ENCODE measurements around the gene APEH.

The APEH gene

DNA sequence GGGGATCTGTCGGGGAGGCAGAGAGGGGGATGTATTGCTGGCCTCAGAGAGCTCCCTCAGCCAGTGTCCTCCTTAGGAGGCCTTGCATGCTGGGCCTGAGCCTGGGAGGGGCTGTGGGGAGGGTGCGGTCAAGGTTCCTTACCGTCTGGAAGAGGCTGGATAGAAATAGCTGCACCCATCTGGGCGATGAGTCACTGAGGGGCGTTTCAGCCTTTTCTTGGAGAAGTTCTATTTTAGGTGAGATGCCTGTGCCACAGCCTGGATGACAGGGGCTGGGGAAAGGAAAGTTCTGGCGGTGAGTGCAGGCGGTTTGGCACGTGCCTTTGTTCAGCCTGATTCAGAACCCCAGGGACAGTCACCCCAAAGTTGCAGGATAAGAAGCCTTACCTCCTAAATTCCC, 35.7 kb upstream of the APEH start:
- H3K9me3 ChIP-seq (ENCODE audit: severe bottlenecking), result no peaks in the 10 kb centered on the region
- no peak overlapping the region for H3K27ac ChIP-seq
- TF ChIP-seq CTCF (IDR thresholded peaks at IDR 0.05; ENCODE audit: low read depth, low read length), result no peak
- peaks cover 13% of the 10 kb centered on the region for H3K36me3 ChIP-seq
- no peak overlapping the region for H3K4me3 ChIP-seq (ENCODE audit: low read depth, low read length)
- no peak for DNase-seq
- no peaks in the 10 kb centered on the region for H3K27me3 ChIP-seq (ENCODE audit: insufficient read depth, low read depth, severe bottlenecking)

DNA sequence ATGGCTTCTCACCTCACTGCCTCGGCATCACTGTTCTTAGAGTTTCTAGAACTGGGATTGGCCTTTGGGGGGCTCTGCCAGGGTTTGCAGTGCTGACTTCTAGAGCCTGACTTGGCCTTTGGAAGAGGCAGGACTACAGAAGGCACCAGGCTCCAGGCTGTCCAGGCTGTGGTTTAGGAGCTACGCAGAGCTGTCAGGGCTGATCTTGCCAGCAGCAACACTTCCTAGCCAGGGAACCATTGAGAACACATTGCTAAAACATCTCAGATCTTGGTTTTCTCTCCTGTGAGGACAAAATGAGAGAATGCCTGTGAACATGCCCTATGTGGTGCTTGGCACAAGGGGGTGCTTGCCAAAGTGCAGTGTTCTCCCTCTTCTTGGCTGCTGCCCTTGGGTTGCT, 34.6 kb upstream of the APEH start:
- no peak for TF ChIP-seq CTCF (IDR thresholded peaks at IDR 0.05; ENCODE audit: low read depth, low read length)
- Histone ChIP-seq H3K4me3 (ENCODE audit: low read depth, low read length) (no peak overlapping the region), H3K27ac (no peak overlapping the region), H3K9me3 (ENCODE audit: severe bottlenecking) (no peaks in the 10 kb centered on the region), H3K36me3 (peaks cover 22% of the 10 kb centered on the region), H3K27me3 (ENCODE audit: insufficient read depth, low read depth, severe bottlenecking) (no peaks in the 10 kb centered on the region)
- no peak for DNase-seq

DNA sequence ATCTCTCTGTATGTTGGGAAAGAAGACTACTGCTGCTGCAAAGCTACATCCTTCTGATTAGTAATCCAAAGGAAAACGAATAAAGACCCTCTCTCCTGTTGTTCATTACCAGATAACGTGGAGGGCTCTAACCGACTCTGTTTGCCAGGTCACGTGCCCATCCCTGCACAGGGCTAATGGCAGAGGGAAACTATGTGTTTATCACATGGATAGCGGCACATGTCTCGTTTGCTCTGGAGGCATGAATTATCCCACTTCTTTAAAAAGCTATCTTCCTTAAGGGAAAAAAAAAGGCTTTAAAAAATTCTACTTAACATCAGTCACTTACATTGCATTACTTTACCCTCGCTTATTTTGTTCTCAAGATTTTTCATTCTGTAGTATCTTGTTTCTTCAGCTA, 32.9 kb upstream of the APEH start:
- Histone ChIP-seq H3K4me3 (ENCODE audit: low read depth, low read length) (no peak overlapping the region), H3K36me3 (peaks cover 32% of the 10 kb centered on the region), H3K27me3 (ENCODE audit: insufficient read depth, low read depth, severe bottlenecking) (no peaks in the 10 kb centered on the region), H3K27ac (no peak overlapping the region), H3K9me3 (ENCODE audit: severe bottlenecking) (no peaks in the 10 kb centered on the region)
- no peak for DNase-seq
- no peak for TF ChIP-seq CTCF (IDR thresholded peaks at IDR 0.05; ENCODE audit: low read depth, low read length)

GRCh38 chr3:49641921-49642707, 32.0 kb upstream of the APEH start:
- no peak overlapping the region for H3K4me3 ChIP-seq (ENCODE audit: low read depth, low read length)
- TF ChIP-seq CTCF (IDR thresholded peaks at IDR 0.05; ENCODE audit: low read depth, low read length), result no peak
- H3K36me3 ChIP-seq, result peaks cover 32% of the 10 kb centered on the region
- DNase-seq, result no peak
- H3K27ac ChIP-seq, result no peak overlapping the region
- no peaks in the 10 kb centered on the region for H3K9me3 ChIP-seq (ENCODE audit: severe bottlenecking)
- no peaks in the 10 kb centered on the region for H3K27me3 ChIP-seq (ENCODE audit: insufficient read depth, low read depth, severe bottlenecking)

DNA sequence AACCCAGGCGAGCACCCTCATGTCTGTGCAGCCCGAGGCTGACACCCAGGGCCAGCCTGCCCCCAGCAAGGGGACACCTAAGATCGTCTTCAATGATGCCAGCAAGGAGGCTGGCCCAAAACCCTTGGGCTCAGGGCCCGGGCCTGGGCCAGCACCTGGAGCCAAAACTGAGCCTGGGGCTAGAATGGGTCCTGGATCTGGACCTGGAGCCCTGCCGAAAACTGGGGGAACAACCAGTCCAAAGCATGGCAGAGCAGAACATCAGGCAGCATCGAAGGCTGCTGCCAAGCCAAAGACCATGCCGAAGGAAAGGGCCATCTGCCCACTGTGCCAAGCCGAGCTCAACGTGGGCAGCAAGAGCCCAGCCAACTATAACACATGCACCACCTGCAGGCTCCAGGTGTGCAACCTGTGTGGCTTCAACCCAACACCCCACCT, 31.4 kb upstream of the APEH start:
- H3K27me3 ChIP-seq (ENCODE audit: insufficient read depth, low read depth, severe bottlenecking), result no peaks in the 10 kb centered on the region
- peaks cover 32% of the 10 kb centered on the region for H3K36me3 ChIP-seq
- H3K27ac ChIP-seq, result no peak overlapping the region
- no peaks in the 10 kb centered on the region for H3K9me3 ChIP-seq (ENCODE audit: severe bottlenecking)
- no peak for TF ChIP-seq CTCF (IDR thresholded peaks at IDR 0.05; ENCODE audit: low read depth, low read length)
- no peak overlapping the region for H3K4me3 ChIP-seq (ENCODE audit: low read depth, low read length)
- DNase-seq, result no peak

DNA sequence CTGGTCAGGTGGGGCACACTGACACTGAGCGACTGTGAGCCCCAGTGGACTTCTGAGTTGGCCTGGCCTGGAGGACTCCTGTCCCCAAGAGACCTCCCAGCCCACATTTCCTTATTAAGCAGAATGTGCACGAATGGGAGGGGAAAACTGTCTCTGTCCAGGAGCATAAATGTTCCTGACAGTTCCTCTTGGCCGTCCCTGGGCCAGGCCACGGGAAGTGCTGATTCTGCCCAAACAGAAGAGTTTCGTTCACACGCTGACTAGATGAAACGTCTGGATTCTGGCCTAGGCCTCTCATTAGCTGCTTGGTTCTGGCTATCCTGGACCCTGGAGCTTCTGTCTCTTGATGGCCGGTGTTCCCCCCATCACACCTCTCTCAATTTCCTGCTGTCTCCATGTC, 29.5 kb upstream of the APEH start:
- Histone ChIP-seq H3K36me3 (peaks cover 32% of the 10 kb centered on the region), H3K27ac (no peak overlapping the region), H3K9me3 (ENCODE audit: severe bottlenecking) (no peaks in the 10 kb centered on the region), H3K4me3 (ENCODE audit: low read depth, low read length) (no peak overlapping the region), H3K27me3 (ENCODE audit: insufficient read depth, low read depth, severe bottlenecking) (no peaks in the 10 kb centered on the region)
- no peak for TF ChIP-seq CTCF (IDR thresholded peaks at IDR 0.05; ENCODE audit: low read depth, low read length)
- DNase-seq, result no peak
